Adrenal gland (tissue), 12 donors: ENCODE data around the gene SYNJ2. TPM values are rescaled to one million over a fixed set of nuclear protein-coding genes. Genes with fewer than 3 reads are reported as not detected.
"Not testable (repeated sequence)": the region's sequence is repeated elsewhere in the genome, so short reads cannot be mapped to it uniquely, and the experiment has no call there.

Experiments
- DNase-seq, 7 donors: peaks; one replicate each; pipeline ENCODE4 v3.0.0-alpha.2; 2019 to 2020
- H3K27ac ChIP-seq, 5 donors: fragments of 200-600 bp; sonication (generic) in 4 of 5; 1 replicate in 3 of 5; 2 replicates in 2 of 5; pipeline versions ENCODE4 v1.5.1 to v1.8.0; 2016 to 2020; ENCODE audit warnings: mild to moderate bottlenecking in 1 of 5
- H3K27me3 ChIP-seq: fragments of 200-600 bp; 2 replicates; pipeline ENCODE4 v1.8.0; 2021
- H3K36me3 ChIP-seq, 2 donors: fragments of 200-600 bp; replicated peaks in 1 of 2; 1 replicate in 1 of 2; 2 replicates in 1 of 2; pipeline versions ENCODE4 v1.5.1 to v1.8.0; 2018 to 2022
- H3K4me1 ChIP-seq, 2 donors: fragments of 200-600 bp; replicated peaks in 1 of 2; 1 replicate in 1 of 2; 2 replicates in 1 of 2; pipeline versions ENCODE4 v1.5.1 to v1.8.0; 2018 to 2021
- H3K4me3 ChIP-seq, 4 donors: fragments of 200-600 bp; sonication (generic) in 3 of 4; one replicate each; pipeline ENCODE4 v1.5.1; 2016 to 2018
- H3K9me3 ChIP-seq, 3 donors: fragments of 200-600 bp; sonication (generic) in 1 of 3; replicated peaks in 1 of 3; 1 replicate in 2 of 3; 2 replicates in 1 of 3; pipeline versions ENCODE4 v1.5.1 to v1.8.0; 2016 to 2021
- POLR2A ChIP-seq, 2 donors: fragments of 450-650 bp; IDR thresholded peaks; one replicate each; pipeline ENCODE4 v1.6.1; 2017; ENCODE audit warnings: antibody characterized with exemption in 2 of 2, mild to moderate bottlenecking in 2 of 2, moderate library complexity in 1 of 2
- WGBS, 4 donors: extraction: QIAGEN DNeasy Blood & Tissue Kit in 2 of 4; methylation state at CpG; one replicate each; pipeline versions ENCODE4 v1.1.5 to v1.1.7; 2013 to 2017; 5-methylcytosine and 5-hydroxymethylcytosine counted together
- intact Hi-C, 2 donors: fragments of 100-400 bp; cut with DNase I; formaldehyde crosslinking; loops; one replicate each; pipeline versions ENCODE4 v1.14.1 to v1.15.0; 2022 to 2023
- polyA plus RNA-seq, 3 donors: library from polyadenylated mRNA; stranded (reverse); fragments of 200-250 nt in 2 of 3; fragments of 350-450 nt in 1 of 3; fragmentation: Illumina TruSeq in 1 of 3; extraction: RNeasy Lipid Tissue Mini Kit (QIAGEN cat#74804) in 1 of 3; gene quantifications; one replicate each; pipeline ENCODE4 v1.2.3, GENCODE V29; 2013 to 2014
- total RNA-seq, 9 donors: library from RNA; depleted of rRNA in 4 of 9; stranded (reverse); fragments of >200 nt in 4 of 9; fragments of 120-200 nt in 1 of 9; fragmentation: NEBNext Ultra II Directional in 1 of 9; extraction: Animal tissue kit (Norgen Biotek cat#: 25700) in 1 of 9; gene quantifications; one replicate each; pipeline versions ENCODE4 v1.1.0 to v1.2.4, GENCODE V29; 2013 to 2023
- TF ChIP-seq, protein P1 (sequence below), 6 experiments: fragments of 450-650 bp in 4 of 6; fragments of 200-600 bp in 2 of 6; sonication (generic) in 1 of 6; IDR thresholded peaks; 1 replicate in 5 of 6; 2 replicates in 1 of 6; pipeline versions ENCODE4 v1.5.1 to v1.8.0; 2016 to 2021; ENCODE audit warnings: antibody characterized with exemption in 6 of 6, mild to moderate bottlenecking in 2 of 6, moderate library complexity in 1 of 6
- donor health status: healthy with polysubstance abuse.
- donor health status: Bipolar disorder and iron deficiency.
- donor health status: DM: yes; HTN: yes; CAD: no.
- donor health status: DM: no; HTN: no; CAD: no.
- donor health status: DM: no; HTN: no; CAD: no.
- donor health status: DM: yes; HTN: yes; CAD: no.

The SYNJ2 gene
- total and polyA plus RNA-seq, 12 donors: 1.6 to 20.5 (median 12.8) TPM

- Histone ChIP-seq H3K27ac (no peak overlapping the region), H3K27me3 (no peaks in the 10 kb centered on the region), H3K36me3 (no peaks in the 10 kb centered on the region), H3K4me1 (no peaks in the 10 kb centered on the region), H3K4me3 (no peak overlapping the region), H3K9me3 (no peaks in the 10 kb centered on the region)
- WGBS, 4 donors: 75 to 83% (median 80%) methylated on average over 6 of the region's 6 CpGs
- DNase-seq: no peak
- TF ChIP-seq POLR2A (IDR thresholded peaks at IDR 0.05): no peak
- TF ChIP-seq, protein P1, sequence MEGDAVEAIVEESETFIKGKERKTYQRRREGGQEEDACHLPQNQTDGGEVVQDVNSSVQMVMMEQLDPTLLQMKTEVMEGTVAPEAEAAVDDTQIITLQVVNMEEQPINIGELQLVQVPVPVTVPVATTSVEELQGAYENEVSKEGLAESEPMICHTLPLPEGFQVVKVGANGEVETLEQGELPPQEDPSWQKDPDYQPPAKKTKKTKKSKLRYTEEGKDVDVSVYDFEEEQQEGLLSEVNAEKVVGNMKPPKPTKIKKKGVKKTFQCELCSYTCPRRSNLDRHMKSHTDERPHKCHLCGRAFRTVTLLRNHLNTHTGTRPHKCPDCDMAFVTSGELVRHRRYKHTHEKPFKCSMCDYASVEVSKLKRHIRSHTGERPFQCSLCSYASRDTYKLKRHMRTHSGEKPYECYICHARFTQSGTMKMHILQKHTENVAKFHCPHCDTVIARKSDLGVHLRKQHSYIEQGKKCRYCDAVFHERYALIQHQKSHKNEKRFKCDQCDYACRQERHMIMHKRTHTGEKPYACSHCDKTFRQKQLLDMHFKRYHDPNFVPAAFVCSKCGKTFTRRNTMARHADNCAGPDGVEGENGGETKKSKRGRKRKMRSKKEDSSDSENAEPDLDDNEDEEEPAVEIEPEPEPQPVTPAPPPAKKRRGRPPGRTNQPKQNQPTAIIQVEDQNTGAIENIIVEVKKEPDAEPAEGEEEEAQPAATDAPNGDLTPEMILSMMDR (IDR thresholded peaks at IDR 0.05): no peak
- intact Hi-C loops: no loop called here
These were observed 14.6 kb upstream of the SYNJ2 start for GRCh38 chr6:157967020-157967419.

GRCh38 chr6:157967486-157967885 is 14.2 kb upstream of the SYNJ2 start:
- Histone ChIP-seq H3K27ac (no peak overlapping the region), H3K27me3 (no peaks in the 10 kb centered on the region), H3K36me3 (no peaks in the 10 kb centered on the region), H3K4me1 (no peaks in the 10 kb centered on the region), H3K4me3 (no peak overlapping the region), H3K9me3 (no peaks in the 10 kb centered on the region)
- WGBS, 4 donors: 82 to 89% (median 85%) methylated on average over 8 of the region's 8 CpGs
- intact Hi-C loops: no loop called here
- no peak for DNase-seq
- TF ChIP-seq POLR2A (IDR thresholded peaks at IDR 0.05): no peak
- TF ChIP-seq, protein P1 (IDR thresholded peaks at IDR 0.05): no peak

DNA sequence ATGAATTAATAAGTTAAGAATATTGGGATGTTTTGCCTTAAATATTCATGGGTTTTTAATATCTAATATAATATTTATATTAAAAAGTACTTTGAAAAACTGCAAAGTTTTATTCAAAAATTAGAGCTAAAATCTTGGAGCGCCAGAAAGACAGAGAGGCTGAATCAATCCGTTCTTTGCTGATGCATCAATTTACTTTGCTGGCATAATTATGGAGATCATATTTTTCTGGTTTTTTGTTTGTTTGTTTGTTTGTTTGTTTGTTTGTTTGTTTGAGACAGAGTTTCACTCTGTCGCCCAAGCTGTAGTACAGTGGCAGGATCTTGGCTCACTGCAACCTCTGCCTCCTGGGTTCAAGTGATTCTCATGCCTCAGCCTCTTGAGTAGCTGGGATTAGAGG is 9.5 kb upstream of the SYNJ2 start:
- H3K27ac ChIP-seq, H3K27me3 ChIP-seq, H3K9me3 ChIP-seq, intact Hi-C loops, H3K36me3 ChIP-seq, DNase-seq, H3K4me3 ChIP-seq, H3K4me1 ChIP-seq: not testable (repeated sequence)
- WGBS, 4 donors: 85 to 91% (median 88%) methylated on average over 3 of the region's 3 CpGs

DNA sequence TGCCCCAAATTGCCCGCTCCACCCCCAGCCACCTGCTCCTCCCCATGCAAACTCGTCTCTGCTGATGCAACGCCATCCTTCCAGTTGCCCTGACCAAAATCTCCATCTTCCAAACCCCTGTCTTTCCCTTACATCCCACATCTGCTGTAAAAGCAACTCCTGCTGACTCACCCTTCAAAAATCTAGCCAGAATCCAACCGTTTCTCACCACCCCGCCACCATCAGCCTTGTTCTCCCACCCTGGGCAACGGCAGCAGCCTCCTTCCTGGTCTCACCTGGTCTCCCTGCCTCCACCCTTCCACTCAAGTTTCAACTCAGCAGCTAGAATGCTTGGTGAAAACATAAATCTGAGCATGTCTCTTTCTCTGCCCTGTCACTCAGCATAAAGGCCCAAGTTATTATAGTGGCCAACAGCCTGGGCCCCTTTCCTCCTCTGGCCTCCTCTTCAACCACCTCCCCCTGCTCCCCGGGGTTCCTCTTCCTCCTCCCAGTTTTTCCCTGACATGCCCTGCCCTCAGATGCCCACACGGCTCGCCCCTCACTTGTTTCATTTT is 7.2 kb upstream of the SYNJ2 start:
- Histone ChIP-seq H3K9me3 (no peaks in the 10 kb centered on the region), H3K27ac (no peak overlapping the region), H3K4me3 (no peak overlapping the region), H3K4me1 (no peaks in the 10 kb centered on the region), H3K27me3 (no peaks in the 10 kb centered on the region), H3K36me3 (no peaks in the 10 kb centered on the region)
- 78 to 84% (median 80%) methylated on average over 9 of the region's 9 CpGs for whole genome bisulfite sequencing, 4 donors
- intact Hi-C loops: no loop called here
- TF ChIP-seq POLR2A (IDR thresholded peaks at IDR 0.05): no peak
- TF ChIP-seq, protein P1 (IDR thresholded peaks at IDR 0.05): no peak
- no peak for DNase-seq

DNA sequence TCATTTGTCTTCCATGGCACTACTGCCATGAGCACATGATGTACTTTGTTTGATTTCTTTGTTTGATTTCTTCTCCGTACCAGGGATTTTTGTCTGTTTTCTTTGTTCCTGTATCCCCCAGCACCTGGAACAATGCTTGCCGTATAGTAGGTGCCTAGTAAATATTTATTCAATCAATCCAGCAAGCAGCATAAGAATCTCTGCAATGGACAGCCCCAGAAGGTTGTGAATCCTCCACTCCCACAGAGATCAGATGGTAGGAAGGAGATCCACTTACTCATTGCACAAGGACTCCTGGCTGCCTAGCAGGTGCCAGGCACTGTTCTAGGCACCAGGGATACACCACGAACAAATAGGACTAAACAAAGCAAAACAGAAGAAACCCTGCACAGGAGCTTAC is 6.7 kb upstream of the SYNJ2 start:
- Histone ChIP-seq H3K9me3 (no peaks in the 10 kb centered on the region), H3K36me3 (no peaks in the 10 kb centered on the region), H3K27ac (no peak overlapping the region), H3K4me3 (no peak overlapping the region), H3K27me3 (no peaks in the 10 kb centered on the region), H3K4me1 (no peaks in the 10 kb centered on the region)
- intact Hi-C loops: no loop called here
- TF ChIP-seq, protein P1 (IDR thresholded peaks at IDR 0.05): no peak
- TF ChIP-seq POLR2A (IDR thresholded peaks at IDR 0.05): no peak
- no peak for DNase-seq
- 86 to 96% (median 95%) methylated on average over 3 of the region's 3 CpGs for WGBS, 4 donors
